Stimulated activated CD4-positive, alpha-beta T cell treated with anti-CD3 and anti-CD28 coated beads, Interleukin-15, amount 100 ng/mL, for 24 hours (primary cell): ENCODE measurements around the gene CTNNAL1.
A peak's percentile ranks its signal among the peaks of the same experiment; 100 is the strongest.

Experiments
- DNase-seq: peaks from one replicate; pipeline ENCODE4 v3.0.0-alpha.2; 2020

Gene CTNNAL1

GRCh38 chr9:109022873-109023272 lies 9.6 kb upstream of the CTNNAL1 start:
- DNase-seq = no peak

- DNase-seq = no peak
These were observed 7.5 kb upstream of the CTNNAL1 start for GRCh38 chr9:109020581-109021511.

GRCh38 chr9:109020113-109020512 lies 6.8 kb upstream of the CTNNAL1 start:
- DNase-seq = no peak

GRCh38 chr9:109019420-109019819 lies 6.1 kb upstream of the CTNNAL1 start:
- no peak for DNase-seq

- no peak for DNase-seq
These were observed 4.2 kb upstream of the CTNNAL1 start for GRCh38 chr9:109017493-109017892.

GRCh38 chr9:109017061-109017460 lies 3.8 kb upstream of the CTNNAL1 start:
- DNase-seq = no peak

GRCh38 chr9:109016132-109016531 lies 2.8 kb upstream of the CTNNAL1 start:
- DNase-seq = no peak

- no peak for DNase-seq
These were observed 1.4 kb upstream of the CTNNAL1 start for GRCh38 chr9:109014608-109015280.

GRCh38 chr9:109013679-109014607 lies 644 bp upstream of the CTNNAL1 start:
- DNase-seq = no peak

GRCh38 chr9:109012009-109012875 lies 1.1 kb downstream of the CTNNAL1 start:
- peak; percentile 67 for DNase-seq

GRCh38 chr9:109011231-109011671 lies 2.0 kb downstream of the CTNNAL1 start:
- DNase-seq = no peak

GRCh38 chr9:109010746-109011145 lies 2.6 kb downstream of the CTNNAL1 start:
- peak; percentile 76 for DNase-seq

- DNase-seq = no peak
These were observed 7.6 kb downstream of the CTNNAL1 start for GRCh38 chr9:109005678-109006077.

- DNase-seq = no peak
These were observed 10.2 kb downstream of the CTNNAL1 start for GRCh38 chr9:109003116-109003515.

- DNase-seq = no peak
These were observed 11.2 kb downstream of the CTNNAL1 start for GRCh38 chr9:109002141-109002540.

- no peak for DNase-seq
These were observed 12.0 kb downstream of the CTNNAL1 start for GRCh38 chr9:109001275-109001676.

GRCh38 chr9:108997112-108997511 lies 16.2 kb downstream of the CTNNAL1 start:
- no peak for DNase-seq

GRCh38 chr9:108996643-108997042 lies 16.7 kb downstream of the CTNNAL1 start:
- no peak for DNase-seq

- DNase-seq = no peak
These were observed 18.6 kb downstream of the CTNNAL1 start for GRCh38 chr9:108994695-108995094.

GRCh38 chr9:108991479-108991878 lies 21.8 kb downstream of the CTNNAL1 start:
- DNase-seq = no peak

- no peak for DNase-seq
These were observed 29.4 kb downstream of the CTNNAL1 start for GRCh38 chr9:108983885-108984284.

- DNase-seq = no peak
These were observed 32.4 kb downstream of the CTNNAL1 start for GRCh38 chr9:108980893-108981292.
